ENCODE results near the gene CABP7. TPM values are rescaled to one million over a fixed set of nuclear protein-coding genes. Genes with fewer than 3 reads are reported as not detected.

CABP7 gene
- total RNA-seq, 2 donors from 2014 or later = 0.14 TPM; not detected in 1

- no peaks in the 10 kb centered on the region for H3K4me1 ChIP-seq (ENCODE audit: control insufficient read depth in 1 of 2, low read depth in 2 of 2)
- no peaks in the 10 kb centered on the region for H3K9me3 ChIP-seq
- no peak for DNase-seq (ENCODE audit: low spot score)
- no peaks in the 10 kb centered on the region for H3K27me3 ChIP-seq (replicated peaks; ENCODE audit: insufficient read depth)
- no peak for ATAC-seq (ENCODE audit: insufficient number of reproducible peaks, low FRiP score, low read depth)
- peaks cover 15% of the 10 kb centered on the region for H3K36me3 ChIP-seq
- H3K27ac ChIP-seq = no peak overlapping the region
- no peak overlapping the region for H3K4me3 ChIP-seq
- no peak for TF ChIP-seq CTCF (IDR thresholded peaks at IDR 0.05)
Observed at GRCh38 chr22:29739346-29739875, 19.6 kb downstream of the CABP7 start.

- Histone ChIP-seq H3K4me3 (no peak overlapping the region), H3K36me3 (peaks cover 13% of the 10 kb centered on the region), H3K4me1 (ENCODE audit: control insufficient read depth in 1 of 2, low read depth in 2 of 2) (no peaks in the 10 kb centered on the region), H3K9me3 (no peaks in the 10 kb centered on the region), H3K27ac (no peak overlapping the region), H3K27me3 (replicated peaks; ENCODE audit: insufficient read depth) (no peaks in the 10 kb centered on the region)
- ATAC-seq (ENCODE audit: insufficient number of reproducible peaks, low FRiP score, low read depth) (no peak), DNase-seq (ENCODE audit: low spot score) (no peak)
- TF ChIP-seq CTCF (IDR thresholded peaks at IDR 0.05) = no peak
Observed at GRCh38 chr22:29740216-29740615, 20.4 kb downstream of the CABP7 start.

- no peak overlapping the region for H3K4me3 ChIP-seq
- no peaks in the 10 kb centered on the region for H3K4me1 ChIP-seq (ENCODE audit: control insufficient read depth in 1 of 2, low read depth in 2 of 2)
- no peaks in the 10 kb centered on the region for H3K9me3 ChIP-seq
- no peak for TF ChIP-seq CTCF (IDR thresholded peaks at IDR 0.05)
- H3K36me3 ChIP-seq = peaks cover 11% of the 10 kb centered on the region
- DNase-seq (ENCODE audit: low spot score) (no peak), ATAC-seq (ENCODE audit: insufficient number of reproducible peaks, low FRiP score, low read depth) (no peak)
- H3K27ac ChIP-seq = no peak overlapping the region
- no peaks in the 10 kb centered on the region for H3K27me3 ChIP-seq (replicated peaks; ENCODE audit: insufficient read depth)
Observed at GRCh38 chr22:29741926-29742325, 22.1 kb downstream of the CABP7 start.

DNA sequence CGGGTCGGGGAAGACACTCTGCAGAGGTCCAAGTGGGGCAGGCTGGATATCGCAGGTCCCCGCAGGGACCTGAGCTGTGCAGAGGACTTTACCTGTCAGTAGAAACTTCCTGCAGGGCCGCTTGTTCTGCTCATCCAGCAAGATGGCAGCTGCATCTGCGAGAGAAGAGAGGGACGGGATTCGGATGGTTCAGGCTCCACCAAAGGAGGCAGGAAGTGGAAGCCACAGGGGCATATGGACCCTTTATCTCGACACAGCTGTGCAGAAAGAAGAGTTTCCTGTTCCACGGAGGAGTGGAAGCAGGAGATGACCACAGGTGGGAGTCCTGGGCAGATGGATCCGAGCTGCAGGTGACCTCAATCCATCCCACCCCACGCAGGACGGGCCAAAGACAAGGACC lies 22.5 kb downstream of the CABP7 start:
- DNase-seq (ENCODE audit: low spot score) (no peak), ATAC-seq (ENCODE audit: insufficient number of reproducible peaks, low FRiP score, low read depth) (no peak)
- Histone ChIP-seq H3K27me3 (replicated peaks; ENCODE audit: insufficient read depth) (no peaks in the 10 kb centered on the region), H3K27ac (no peak overlapping the region), H3K36me3 (peaks cover 15% of the 10 kb centered on the region), H3K9me3 (no peaks in the 10 kb centered on the region), H3K4me1 (ENCODE audit: control insufficient read depth in 1 of 2, low read depth in 2 of 2) (no peaks in the 10 kb centered on the region), H3K4me3 (no peak overlapping the region)
- TF ChIP-seq CTCF (IDR thresholded peaks at IDR 0.05) = no peak

DNA sequence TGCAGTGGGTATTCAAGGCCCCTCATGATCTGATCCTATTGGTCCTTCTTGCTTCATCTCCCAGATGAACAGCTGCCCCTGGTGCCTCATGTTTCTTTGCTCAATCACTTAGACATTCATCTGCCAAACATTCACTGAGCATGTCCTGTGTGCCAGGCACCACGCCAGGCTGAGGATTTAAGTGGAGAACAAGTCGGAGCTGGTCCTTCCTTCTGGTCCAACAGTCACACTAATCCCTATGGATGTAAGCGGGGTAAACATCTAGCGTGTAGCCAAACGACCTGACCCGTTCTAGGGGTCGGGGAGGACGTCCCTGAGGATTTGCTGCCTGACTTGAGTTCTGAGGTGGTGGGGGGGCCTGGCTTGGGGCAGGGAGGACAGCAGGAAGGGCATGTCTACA lies 25.1 kb downstream of the CABP7 start:
- Histone ChIP-seq H3K27me3 (replicated peaks; ENCODE audit: insufficient read depth) (no peaks in the 10 kb centered on the region), H3K4me1 (ENCODE audit: control insufficient read depth in 1 of 2, low read depth in 2 of 2) (no peaks in the 10 kb centered on the region), H3K9me3 (no peaks in the 10 kb centered on the region), H3K36me3 (peaks cover 28% of the 10 kb centered on the region), H3K4me3 (no peak overlapping the region), H3K27ac (no peak overlapping the region)
- ATAC-seq (ENCODE audit: insufficient number of reproducible peaks, low FRiP score, low read depth) = no peak
- TF ChIP-seq CTCF (IDR thresholded peaks at IDR 0.05) = no peak
- DNase-seq (ENCODE audit: low spot score) = no peak

Measured in thoracic aorta (tissue), 2 donors.